K562 (cell line): ENCODE data around the gene MAPK8IP2.

ENCODE experiments used
- CBFA2T3 ChIP-seq: fragments of 450-650 bp; IDR thresholded peaks from 2 replicates; pipeline ENCODE4 v1.6.1; 2017
- HMGXB4 ChIP-seq: sonication (generic); formaldehyde crosslinking; IDR thresholded peaks from 2 replicates; pipeline ENCODE4 v1.8.1; 2023; ENCODE audit warnings: mild to moderate bottlenecking, missing genetic modification reagents
- MAFG ChIP-seq: fragments of 450-650 bp; conservative IDR thresholded peaks from 2 replicates; pipeline ENCODE4 v1.6.1; 2016; ENCODE audit warnings: missing genetic modification characterization, missing compliant biosample characterization
- MAX ChIP-seq: sonication (generic); formaldehyde crosslinking; IDR thresholded peaks from 2 replicates; pipeline ENCODE4 v1.9.0; 2022; ENCODE audit warnings: mild to moderate bottlenecking, missing genetic modification reagents
- POLR2A ChIP-seq: fragments of 450-650 bp; conservative IDR thresholded peaks from 2 replicates; pipeline ENCODE4 v1.6.1; 2016
- POLR2AphosphoS5 ChIP-seq: IDR thresholded peaks from 2 replicates; pipeline ENCODE4 v1.6.1; 2011; ENCODE audit warnings: mild to moderate bottlenecking, low read depth, low read length, moderate library complexity; ENCODE audit not compliant: control insufficient read depth, insufficient read depth
- RNF2 ChIP-seq: sonication (generic); IDR thresholded peaks from 2 replicates; pipeline ENCODE4 v1.6.1; 2016
- XRCC5 ChIP-seq: fragments of 200-400 bp; formaldehyde crosslinking; IDR thresholded peaks from 2 replicates; pipeline ENCODE4 v1.6.1; 2017; ENCODE audit warnings: low read depth, mild to moderate bottlenecking, low read length
- YY1 ChIP-seq, 3 experiments: IDR thresholded peaks; 2 replicates each; pipeline ENCODE4 v1.6.1; 2011; ENCODE audit warnings: low read length in 2 of 3, mild to moderate bottlenecking in 2 of 3, moderate library complexity in 2 of 3, borderline replicate concordance in 1 of 3, control low read depth in 1 of 3, low read depth in 1 of 3; ENCODE audit not compliant: insufficient read depth in 3 of 3, insufficient replicate concordance in 2 of 3, control insufficient read depth in 1 of 3, insufficient read length in 1 of 3; ENCODE audit errors: extremely low read depth in 1 of 3
- ZBTB49 ChIP-seq: sonication (generic); formaldehyde crosslinking; IDR thresholded peaks from 2 replicates; pipeline ENCODE4 v1.8.0; 2022; ENCODE audit warnings: missing genetic modification reagents, mild to moderate bottlenecking, borderline replicate concordance
- ZC3H4 ChIP-seq: sonication (generic); formaldehyde crosslinking; IDR thresholded peaks from 2 replicates; pipeline ENCODE4 v1.9.0; 2021; ENCODE audit warnings: missing genetic modification reagents, borderline replicate concordance
- ZNF785 ChIP-seq: fragments of 250-450 bp; sonication (Bioruptor Pico); IDR thresholded peaks from 2 replicates; pipeline ENCODE4 v1.4.0; 2020; ENCODE audit warnings: mild to moderate bottlenecking
- TF ChIP-seq, protein P1 (sequence below), 3 experiments: IDR thresholded peaks in 2 of 3; conservative IDR thresholded peaks in 1 of 3; 2 replicates each; pipeline ENCODE4 v1.5.1; 2011 to 2012; ENCODE audit warnings: low read length in 3 of 3, mild to moderate bottlenecking in 3 of 3, control low read depth in 2 of 3, improper control_type of control experiment in 1 of 3, inconsistent platforms in 1 of 3, low read depth in 1 of 3, mixed read lengths in 1 of 3, moderate library complexity in 1 of 3; ENCODE audit not compliant: insufficient read depth in 2 of 3

DNA sequence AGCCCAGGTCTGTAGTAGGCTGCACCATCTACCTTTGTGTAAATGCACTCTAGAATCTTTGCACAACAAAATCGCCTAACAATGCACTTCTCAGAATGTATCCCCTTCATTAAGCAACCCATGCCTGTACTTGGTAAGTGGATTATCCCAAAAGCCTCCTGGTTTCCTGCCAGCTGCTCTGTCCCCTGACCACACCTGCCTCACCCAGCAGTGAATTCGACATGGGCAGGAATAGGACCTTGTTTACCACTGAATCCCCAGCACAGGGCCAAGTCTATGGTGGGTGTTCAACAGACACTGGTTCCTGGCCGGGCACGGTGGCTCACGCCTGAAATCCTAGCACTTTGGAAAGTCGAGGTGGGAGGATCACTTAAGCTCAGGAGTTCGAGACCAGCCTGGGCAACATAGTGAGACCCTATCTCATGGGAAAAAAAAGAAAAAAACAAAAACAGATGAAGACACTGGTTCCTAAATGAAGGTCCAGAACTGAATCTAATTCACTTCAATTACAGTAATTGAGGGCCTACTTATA, 32.8 kb upstream of the MAPK8IP2 start:
- TF ChIP-seq, protein P1, sequence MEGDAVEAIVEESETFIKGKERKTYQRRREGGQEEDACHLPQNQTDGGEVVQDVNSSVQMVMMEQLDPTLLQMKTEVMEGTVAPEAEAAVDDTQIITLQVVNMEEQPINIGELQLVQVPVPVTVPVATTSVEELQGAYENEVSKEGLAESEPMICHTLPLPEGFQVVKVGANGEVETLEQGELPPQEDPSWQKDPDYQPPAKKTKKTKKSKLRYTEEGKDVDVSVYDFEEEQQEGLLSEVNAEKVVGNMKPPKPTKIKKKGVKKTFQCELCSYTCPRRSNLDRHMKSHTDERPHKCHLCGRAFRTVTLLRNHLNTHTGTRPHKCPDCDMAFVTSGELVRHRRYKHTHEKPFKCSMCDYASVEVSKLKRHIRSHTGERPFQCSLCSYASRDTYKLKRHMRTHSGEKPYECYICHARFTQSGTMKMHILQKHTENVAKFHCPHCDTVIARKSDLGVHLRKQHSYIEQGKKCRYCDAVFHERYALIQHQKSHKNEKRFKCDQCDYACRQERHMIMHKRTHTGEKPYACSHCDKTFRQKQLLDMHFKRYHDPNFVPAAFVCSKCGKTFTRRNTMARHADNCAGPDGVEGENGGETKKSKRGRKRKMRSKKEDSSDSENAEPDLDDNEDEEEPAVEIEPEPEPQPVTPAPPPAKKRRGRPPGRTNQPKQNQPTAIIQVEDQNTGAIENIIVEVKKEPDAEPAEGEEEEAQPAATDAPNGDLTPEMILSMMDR (IDR thresholded peaks at IDR 0.05 in 2 of 3, conservative IDR thresholded peaks at IDR 0.05 in 1 of 3; ENCODE audit: insufficient read depth in 2 of 3, low read depth in 1 of 3, low read length in 3 of 3) = no peak
- TF ChIP-seq ZC3H4 (CRISPR knock-in tag) (no peak), YY1 (IDR thresholded peaks at IDR 0.05; ENCODE audit: borderline replicate concordance in 1 of 3, control insufficient read depth in 1 of 3, extremely low read depth in 1 of 3, insufficient read depth in 3 of 3, insufficient read length in 1 of 3, insufficient replicate concordance in 2 of 3, low read depth in 1 of 3, low read length in 2 of 3) (no peak), ZBTB49 (CRISPR knock-in tag) (no peak), POLR2AphosphoS5 (no peak), RNF2 (no peak), MAFG (tag) (no peak), XRCC5 (no peak), MAX (CRISPR knock-in tag) (no peak), POLR2A (no peak), HMGXB4 (CRISPR knock-in tag) (no peak), ZNF785 (no peak), CBFA2T3 (no peak)
